ENCODE measurements around the gene TMEM131. TPM values are rescaled to one million over a fixed set of nuclear protein-coding genes. Genes with fewer than 3 reads are reported as not detected.

The TMEM131 gene
- total RNA-seq, 1 donor from 2014 or later = 58.8 TPM

GRCh38 chr2:97741686-97742085, 254.1 kb downstream of the TMEM131 start:
- Mint-ChIP-seq H3K27ac (peak overlapping the region; percentile 81), H3K27me3 (no peaks in the 10 kb centered on the region), H3K4me1 (ENCODE audit: low read depth) (peaks cover 11% of the 10 kb centered on the region), H3K9me3 (ENCODE audit: low read depth) (peaks cover 10% of the 10 kb centered on the region), H3K36me3 (ENCODE audit: insufficient read depth) (peaks cover 14% of the 10 kb centered on the region), H3K4me3 (ENCODE audit: low read depth) (no peak overlapping the region)
- no peak for DNase-seq (ENCODE audit: low spot score, unreplicated experiment)
- TF ChIP-seq, protein P1, sequence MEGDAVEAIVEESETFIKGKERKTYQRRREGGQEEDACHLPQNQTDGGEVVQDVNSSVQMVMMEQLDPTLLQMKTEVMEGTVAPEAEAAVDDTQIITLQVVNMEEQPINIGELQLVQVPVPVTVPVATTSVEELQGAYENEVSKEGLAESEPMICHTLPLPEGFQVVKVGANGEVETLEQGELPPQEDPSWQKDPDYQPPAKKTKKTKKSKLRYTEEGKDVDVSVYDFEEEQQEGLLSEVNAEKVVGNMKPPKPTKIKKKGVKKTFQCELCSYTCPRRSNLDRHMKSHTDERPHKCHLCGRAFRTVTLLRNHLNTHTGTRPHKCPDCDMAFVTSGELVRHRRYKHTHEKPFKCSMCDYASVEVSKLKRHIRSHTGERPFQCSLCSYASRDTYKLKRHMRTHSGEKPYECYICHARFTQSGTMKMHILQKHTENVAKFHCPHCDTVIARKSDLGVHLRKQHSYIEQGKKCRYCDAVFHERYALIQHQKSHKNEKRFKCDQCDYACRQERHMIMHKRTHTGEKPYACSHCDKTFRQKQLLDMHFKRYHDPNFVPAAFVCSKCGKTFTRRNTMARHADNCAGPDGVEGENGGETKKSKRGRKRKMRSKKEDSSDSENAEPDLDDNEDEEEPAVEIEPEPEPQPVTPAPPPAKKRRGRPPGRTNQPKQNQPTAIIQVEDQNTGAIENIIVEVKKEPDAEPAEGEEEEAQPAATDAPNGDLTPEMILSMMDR (IDR thresholded peaks at IDR 0.05; ENCODE audit: unreplicated experiment) = no peak

DNA sequence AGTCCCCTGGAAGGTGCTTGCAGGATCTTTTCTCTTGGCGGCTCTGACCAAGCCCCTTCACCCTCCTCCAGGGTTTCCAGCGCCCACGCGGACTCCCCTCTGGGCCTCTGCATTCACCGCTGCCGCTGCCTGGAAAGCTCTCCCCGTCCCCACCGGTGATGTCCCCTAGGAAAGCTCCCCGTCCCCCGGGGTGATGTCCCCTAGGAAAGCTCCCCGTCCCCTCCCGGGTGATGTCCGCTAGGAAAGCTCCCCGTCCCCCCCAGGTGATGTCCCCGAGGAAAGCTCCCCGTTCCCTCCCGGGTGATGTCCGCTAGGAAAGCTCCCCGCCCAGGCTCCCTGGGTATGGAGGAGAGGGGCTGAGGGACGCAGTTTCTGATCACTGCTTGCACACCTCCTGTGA, 254.5 kb downstream of the TMEM131 start:
- H3K27ac Mint-ChIP-seq = no peak overlapping the region
- no peak overlapping the region for H3K4me3 Mint-ChIP-seq (ENCODE audit: low read depth)
- peaks cover 10% of the 10 kb centered on the region for H3K9me3 Mint-ChIP-seq (ENCODE audit: low read depth)
- H3K4me1 Mint-ChIP-seq (ENCODE audit: low read depth) = peaks cover 8% of the 10 kb centered on the region
- DNase-seq (ENCODE audit: low spot score, unreplicated experiment) = no peak
- H3K27me3 Mint-ChIP-seq = no peaks in the 10 kb centered on the region
- H3K36me3 Mint-ChIP-seq (ENCODE audit: insufficient read depth) = peaks cover 14% of the 10 kb centered on the region
- TF ChIP-seq, protein P1 (IDR thresholded peaks at IDR 0.05; ENCODE audit: unreplicated experiment) = no peak

GRCh38 chr2:97740590-97741182, 255.1 kb downstream of the TMEM131 start:
- Mint-ChIP-seq H3K27ac (peak overlapping the region; percentile 92), H3K4me1 (ENCODE audit: low read depth) (peaks cover 7% of the 10 kb centered on the region)
- TF ChIP-seq, protein P1 (IDR thresholded peaks at IDR 0.05; ENCODE audit: unreplicated experiment) = peak; percentile 73

DNA sequence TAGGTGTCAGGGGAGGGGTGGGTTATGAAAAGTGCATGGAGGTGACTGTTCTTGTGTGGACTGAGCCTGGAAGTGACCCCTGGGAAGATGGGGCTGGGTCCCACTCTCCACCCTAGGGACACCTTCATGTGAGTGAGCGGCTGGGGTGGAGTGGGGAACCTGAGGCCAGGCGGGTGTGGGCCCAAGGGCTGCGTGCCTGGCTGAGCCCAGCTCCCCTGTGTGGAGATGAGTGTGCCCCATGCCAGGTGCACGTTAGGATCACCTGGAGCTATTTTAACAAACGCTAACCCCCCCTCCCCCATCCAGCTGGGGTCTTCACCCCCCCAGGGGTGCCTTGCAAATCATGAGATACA, 255.9 kb downstream of the TMEM131 start:
- Mint-ChIP-seq H3K4me3 (ENCODE audit: low read depth) (no peak overlapping the region), H3K27ac (no peak overlapping the region), H3K36me3 (ENCODE audit: insufficient read depth) (peaks cover 14% of the 10 kb centered on the region), H3K4me1 (ENCODE audit: low read depth) (peaks cover 7% of the 10 kb centered on the region), H3K9me3 (ENCODE audit: low read depth) (peaks cover 10% of the 10 kb centered on the region), H3K27me3 (no peaks in the 10 kb centered on the region)
- TF ChIP-seq, protein P1 (IDR thresholded peaks at IDR 0.05; ENCODE audit: unreplicated experiment) = no peak
- no peak for DNase-seq (ENCODE audit: low spot score, unreplicated experiment)

More at GRCh38 chr2:97740590-97741182, 255.1 kb downstream of the TMEM131 start:
- Mint-ChIP-seq H3K36me3 (ENCODE audit: insufficient read depth) (peaks cover 14% of the 10 kb centered on the region), H3K4me3 (ENCODE audit: low read depth) (no peak overlapping the region), H3K27me3 (no peaks in the 10 kb centered on the region), H3K9me3 (ENCODE audit: low read depth) (peaks cover 10% of the 10 kb centered on the region)
- DNase-seq (ENCODE audit: low spot score, unreplicated experiment) = peak; percentile 27

DNA sequence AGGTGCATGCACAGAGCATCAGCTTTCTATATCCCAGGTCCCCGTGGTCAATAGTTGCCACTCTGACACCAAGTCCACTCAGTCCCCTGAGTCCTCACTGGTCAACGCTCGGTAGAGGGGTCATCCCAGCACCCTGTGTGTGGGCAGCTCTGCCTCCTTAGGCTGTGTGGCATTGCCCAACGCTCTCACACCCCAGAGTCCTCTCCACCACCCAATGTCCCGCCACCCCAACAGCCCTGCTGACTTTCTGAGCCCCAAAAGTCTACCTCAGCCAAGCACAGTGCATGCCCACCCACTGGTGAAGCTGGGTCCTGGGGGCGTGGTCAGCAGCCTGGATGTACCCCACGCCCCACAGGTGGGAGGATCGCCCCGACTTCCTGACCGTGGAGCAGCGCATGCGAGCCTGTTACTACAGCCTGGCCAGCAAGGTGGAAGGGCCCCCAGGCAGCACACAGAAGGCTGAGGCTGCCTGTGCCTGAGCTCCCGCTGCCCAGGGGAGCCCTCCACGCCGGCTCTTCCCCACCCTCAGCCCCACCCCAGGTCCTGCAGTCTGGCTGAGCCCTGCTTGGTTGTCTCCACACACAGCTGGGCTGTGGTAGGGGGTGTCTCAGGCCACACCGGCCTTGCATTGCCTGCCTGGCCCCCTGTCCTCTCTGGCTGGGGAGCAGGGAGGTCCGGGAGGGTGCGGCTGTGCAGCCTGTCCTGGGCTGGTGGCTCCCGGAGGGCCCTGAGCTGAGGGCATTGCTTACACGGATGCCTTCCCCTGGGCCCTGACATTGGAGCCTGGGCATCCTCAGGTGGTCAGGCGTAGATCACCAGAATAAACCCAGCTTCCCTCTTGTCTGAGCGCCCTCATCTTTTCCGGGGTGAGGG, 256.5 kb downstream of the TMEM131 start:
- TF ChIP-seq, protein P1 (IDR thresholded peaks at IDR 0.05; ENCODE audit: unreplicated experiment) = no peak
- no peak for DNase-seq (ENCODE audit: low spot score, unreplicated experiment)
- Mint-ChIP-seq H3K27ac (peak overlapping the region; percentile 59), H3K9me3 (ENCODE audit: low read depth) (peaks cover 7% of the 10 kb centered on the region), H3K4me3 (ENCODE audit: low read depth) (no peak overlapping the region), H3K4me1 (ENCODE audit: low read depth) (peaks cover 7% of the 10 kb centered on the region), H3K36me3 (ENCODE audit: insufficient read depth) (peaks cover 12% of the 10 kb centered on the region), H3K27me3 (no peaks in the 10 kb centered on the region)
